Effector memory CD4-positive, alpha-beta T cell (primary cell): ENCODE measurements around the gene ZNF423.

Source experiments
- DNase-seq, 3 donors: peaks; one replicate each; pipeline ENCODE4 v3.0.0-alpha.2; 2020
- H3K27ac ChIP-seq: 2 replicates; pipeline ENCODE4 v1.7.0; 2013; ENCODE audit warnings: mild to moderate bottlenecking, low read length, moderate library complexity; ENCODE audit not compliant: insufficient read depth, poor library complexity, severe bottlenecking
- H3K27me3 ChIP-seq: replicated peaks from 2 replicates; pipeline ENCODE4 v1.7.0; 2013; ENCODE audit warnings: mild to moderate bottlenecking, low read length; ENCODE audit not compliant: insufficient read depth, control insufficient read depth, poor library complexity, severe bottlenecking
- H3K36me3 ChIP-seq: 2 replicates; pipeline ENCODE4 v1.7.0; 2013; ENCODE audit warnings: mild to moderate bottlenecking, low read length, moderate library complexity; ENCODE audit not compliant: control insufficient read depth, insufficient read depth
- H3K4me1 ChIP-seq: 2 replicates; pipeline ENCODE4 v1.7.0; 2013; ENCODE audit warnings: low read length, mild to moderate bottlenecking; ENCODE audit not compliant: control insufficient read depth, insufficient read depth, poor library complexity, severe bottlenecking
- H3K4me3 ChIP-seq: 2 replicates; pipeline ENCODE4 v1.7.0; 2013; ENCODE audit warnings: low read length, low read depth, mild to moderate bottlenecking; ENCODE audit not compliant: insufficient read depth, poor library complexity, severe bottlenecking
- H3K9me3 ChIP-seq: 2 replicates; pipeline ENCODE4 v1.7.0; 2013; ENCODE audit warnings: mild to moderate bottlenecking, low read length, moderate library complexity; ENCODE audit not compliant: control insufficient read depth

ZNF423 gene

GRCh38 chr16:49469930-49470451 is 385.9 kb downstream of the ZNF423 start:
- no peaks in the 10 kb centered on the region for H3K9me3 ChIP-seq
- no peak overlapping the region for H3K4me3 ChIP-seq
- H3K4me1 ChIP-seq = peaks cover 2% of the 10 kb centered on the region
- H3K27ac ChIP-seq = no peak overlapping the region
- H3K36me3 ChIP-seq = no peaks in the 10 kb centered on the region
- DNase-seq = no peak
- H3K27me3 ChIP-seq = no peaks in the 10 kb centered on the region

GRCh38 chr16:49469311-49469670 is 386.6 kb downstream of the ZNF423 start:
- Histone ChIP-seq H3K4me3 (no peak overlapping the region), H3K27ac (no peak overlapping the region), H3K36me3 (no peaks in the 10 kb centered on the region), H3K9me3 (no peaks in the 10 kb centered on the region), H3K27me3 (no peaks in the 10 kb centered on the region), H3K4me1 (peaks cover 9% of the 10 kb centered on the region)
- DNase-seq = no peak

- no peak overlapping the region for H3K27ac ChIP-seq
- no peaks in the 10 kb centered on the region for H3K36me3 ChIP-seq
- no peaks in the 10 kb centered on the region for H3K27me3 ChIP-seq
- no peaks in the 10 kb centered on the region for H3K9me3 ChIP-seq
- no peak for DNase-seq
- peaks cover 14% of the 10 kb centered on the region for H3K4me1 ChIP-seq
- H3K4me3 ChIP-seq = no peak overlapping the region
Observed at GRCh38 chr16:49468611-49469310, 387.2 kb downstream of the ZNF423 start.

- H3K4me3 ChIP-seq = no peak overlapping the region
- no peaks in the 10 kb centered on the region for H3K27me3 ChIP-seq
- no peak overlapping the region for H3K27ac ChIP-seq
- H3K9me3 ChIP-seq = no peaks in the 10 kb centered on the region
- DNase-seq = no peak
- H3K4me1 ChIP-seq = peaks cover 24% of the 10 kb centered on the region
- H3K36me3 ChIP-seq = no peaks in the 10 kb centered on the region
Observed at GRCh38 chr16:49467540-49468372, 388.2 kb downstream of the ZNF423 start.

GRCh38 chr16:49466881-49467280 is 389.0 kb downstream of the ZNF423 start:
- no peaks in the 10 kb centered on the region for H3K27me3 ChIP-seq
- no peak for DNase-seq
- H3K36me3 ChIP-seq = no peaks in the 10 kb centered on the region
- no peak overlapping the region for H3K27ac ChIP-seq
- H3K4me1 ChIP-seq = peaks cover 27% of the 10 kb centered on the region
- H3K9me3 ChIP-seq = no peaks in the 10 kb centered on the region
- H3K4me3 ChIP-seq = no peak overlapping the region

- Histone ChIP-seq H3K27me3 (no peaks in the 10 kb centered on the region), H3K4me1 (peaks cover 27% of the 10 kb centered on the region), H3K4me3 (no peak overlapping the region), H3K27ac (no peak overlapping the region), H3K36me3 (no peaks in the 10 kb centered on the region), H3K9me3 (no peaks in the 10 kb centered on the region)
- DNase-seq = no peak
Observed at GRCh38 chr16:49466529-49466831, 389.4 kb downstream of the ZNF423 start.

- no peaks in the 10 kb centered on the region for H3K27me3 ChIP-seq
- no peak overlapping the region for H3K4me3 ChIP-seq
- H3K4me1 ChIP-seq = peaks cover 27% of the 10 kb centered on the region
- H3K9me3 ChIP-seq = no peaks in the 10 kb centered on the region
- H3K27ac ChIP-seq = no peak overlapping the region
- DNase-seq = no peak
- no peaks in the 10 kb centered on the region for H3K36me3 ChIP-seq
Observed at GRCh38 chr16:49465661-49466528, 390.0 kb downstream of the ZNF423 start.

GRCh38 chr16:49464877-49465504 is 390.9 kb downstream of the ZNF423 start:
- Histone ChIP-seq H3K4me3 (no peak overlapping the region), H3K9me3 (no peaks in the 10 kb centered on the region), H3K27me3 (no peaks in the 10 kb centered on the region), H3K27ac (peak overlapping the region; percentile 54), H3K4me1 (peaks cover 27% of the 10 kb centered on the region), H3K36me3 (no peaks in the 10 kb centered on the region)
- DNase-seq = no peak

- no peak for DNase-seq
- Histone ChIP-seq H3K27me3 (no peaks in the 10 kb centered on the region), H3K9me3 (no peaks in the 10 kb centered on the region), H3K36me3 (no peaks in the 10 kb centered on the region), H3K27ac (peak overlapping the region; percentile 54), H3K4me1 (peaks cover 27% of the 10 kb centered on the region), H3K4me3 (no peak overlapping the region)
Observed at GRCh38 chr16:49464093-49464492, 391.8 kb downstream of the ZNF423 start.
